Measurements from ENCODE around the gene USP15.
"Not testable (repeated sequence)": the region's sequence is repeated elsewhere in the genome, so short reads cannot be mapped to it uniquely, and the experiment has no call there.

USP15 gene

GRCh38 chr12:62458626-62459025, 198.4 kb downstream of the USP15 start:
- TF ChIP-seq CTCF (IDR thresholded peaks at IDR 0.05), result no peak
- no peaks in the 10 kb centered on the region for H3K9me3 ChIP-seq (ENCODE audit: control insufficient read depth, low read length)
- no peak overlapping the region for H3K4me3 ChIP-seq (ENCODE audit: low read depth, low read length)
- no peaks in the 10 kb centered on the region for H3K27me3 ChIP-seq (ENCODE audit: control insufficient read depth, insufficient read depth, low read length)
- no peaks in the 10 kb centered on the region for H3K4me1 ChIP-seq
- H3K27ac ChIP-seq, result no peak overlapping the region
- no peaks in the 10 kb centered on the region for H3K79me2 ChIP-seq
- no peak overlapping the region for H3K4me2 ChIP-seq (ENCODE audit: low read length)
- H2AFZ ChIP-seq, result no peak overlapping the region
- H3K36me3 ChIP-seq (ENCODE audit: control insufficient read depth, insufficient read depth, low read length), result no peaks in the 10 kb centered on the region
- no peak overlapping the region for H3K9ac ChIP-seq

GRCh38 chr12:62459976-62460375, 199.8 kb downstream of the USP15 start:
- TF ChIP-seq CTCF (IDR thresholded peaks at IDR 0.05), result no peak
- no peak overlapping the region for H3K27ac ChIP-seq
- H3K79me2 ChIP-seq, result no peaks in the 10 kb centered on the region
- H3K4me3 ChIP-seq (ENCODE audit: low read depth, low read length), result no peak overlapping the region
- H3K9me3 ChIP-seq (ENCODE audit: control insufficient read depth, low read length), result no peaks in the 10 kb centered on the region
- no peaks in the 10 kb centered on the region for H3K36me3 ChIP-seq (ENCODE audit: control insufficient read depth, insufficient read depth, low read length)
- no peak overlapping the region for H3K9ac ChIP-seq
- no peak overlapping the region for H2AFZ ChIP-seq
- no peak overlapping the region for H3K4me2 ChIP-seq (ENCODE audit: low read length)
- H3K27me3 ChIP-seq (ENCODE audit: control insufficient read depth, insufficient read depth, low read length), result no peaks in the 10 kb centered on the region
- H3K4me1 ChIP-seq, result no peaks in the 10 kb centered on the region

DNA sequence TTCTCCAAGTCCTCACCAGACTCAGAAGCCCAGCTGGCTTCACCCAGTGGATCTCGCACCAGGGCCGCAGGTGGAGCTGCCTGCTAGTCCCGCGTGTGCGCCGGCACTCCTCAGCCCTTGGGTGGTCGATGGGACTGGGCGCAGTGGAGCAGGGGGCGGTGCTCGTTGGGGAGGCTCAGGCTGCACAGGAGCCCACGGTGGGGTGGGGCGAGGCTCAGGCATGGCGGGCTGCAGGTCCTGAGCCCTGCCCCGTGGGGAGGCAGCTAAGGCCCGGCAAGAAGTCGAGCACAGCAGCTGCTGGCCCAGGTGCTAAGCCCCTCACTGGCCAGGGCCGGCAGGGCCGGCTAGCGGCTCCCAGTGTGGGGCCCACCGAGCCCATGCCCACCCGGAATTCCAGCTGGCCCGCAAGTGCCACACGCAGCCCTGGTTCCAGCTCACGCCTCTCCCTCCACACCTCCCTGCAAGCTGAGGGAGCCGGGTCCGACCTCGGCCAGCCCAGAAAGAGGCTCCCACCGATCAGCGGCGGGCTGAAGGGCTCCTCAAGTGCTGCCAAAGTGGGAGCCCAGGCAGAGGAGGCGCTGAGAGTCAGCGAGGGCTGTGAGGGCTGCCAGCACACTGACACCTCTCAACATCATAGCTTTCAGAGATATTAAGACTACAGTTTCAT, 201.1 kb downstream of the USP15 start:
- H3K9ac ChIP-seq; H3K36me3 ChIP-seq (ENCODE audit: control insufficient read depth, insufficient read depth, low read length); H3K79me2 ChIP-seq; H3K4me3 ChIP-seq (ENCODE audit: low read depth, low read length); H3K4me2 ChIP-seq (ENCODE audit: low read length); H3K4me1 ChIP-seq; H3K27ac ChIP-seq; H2AFZ ChIP-seq; H3K9me3 ChIP-seq (ENCODE audit: control insufficient read depth, low read length); H3K27me3 ChIP-seq (ENCODE audit: control insufficient read depth, insufficient read depth, low read length): not testable (repeated sequence)

DNA sequence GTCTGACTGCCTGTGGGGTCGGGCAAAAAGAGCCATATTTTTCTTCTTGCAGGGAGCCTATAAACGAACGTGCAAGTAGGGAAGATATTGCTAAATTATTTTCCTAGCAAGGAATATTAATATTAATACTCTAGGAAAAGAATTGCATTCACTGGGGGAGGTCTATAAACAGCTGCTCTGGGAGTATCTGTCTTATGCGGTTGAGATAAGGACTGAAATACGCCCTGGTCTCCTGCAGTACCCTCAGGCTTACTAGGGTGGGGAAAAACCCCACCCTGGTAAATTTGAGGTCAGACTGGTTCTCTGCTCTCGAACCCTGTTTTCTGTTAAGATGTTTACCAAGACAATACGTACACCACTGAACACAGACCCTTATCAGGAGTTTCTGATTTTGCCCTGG, 203.0 kb downstream of the USP15 start:
- H3K4me3 ChIP-seq (ENCODE audit: low read depth, low read length); H3K9ac ChIP-seq; H3K79me2 ChIP-seq; H3K27ac ChIP-seq; H3K9me3 ChIP-seq (ENCODE audit: control insufficient read depth, low read length); H2AFZ ChIP-seq; H3K4me2 ChIP-seq (ENCODE audit: low read length); H3K27me3 ChIP-seq (ENCODE audit: control insufficient read depth, insufficient read depth, low read length); H3K4me1 ChIP-seq; H3K36me3 ChIP-seq (ENCODE audit: control insufficient read depth, insufficient read depth, low read length): not testable (repeated sequence)

Data from parathyroid adenoma (tissue), 2 donors.